Stomach smooth muscle (tissue), 2 donors: ENCODE data around the gene ST8SIA5.

ENCODE experiments used
- H3K27ac ChIP-seq: one replicate; pipeline ENCODE4 v1.7.0; 2013; ENCODE audit warnings: mild to moderate bottlenecking, low read length, inconsistent platforms
- H3K27me3 ChIP-seq, 2 donors: one replicate each; pipeline ENCODE4 v1.7.0; 2013; ENCODE audit warnings: low read length in 2 of 2; ENCODE audit not compliant: insufficient read depth in 2 of 2, control insufficient read depth in 1 of 2
- H3K36me3 ChIP-seq, 2 donors: one replicate each; pipeline ENCODE4 v1.7.0; 2013; ENCODE audit warnings: low read length in 2 of 2; ENCODE audit not compliant: control insufficient read depth in 2 of 2, insufficient read depth in 2 of 2
- H3K4me1 ChIP-seq: one replicate; pipeline ENCODE4 v1.7.0; 2013; ENCODE audit warnings: low read length; ENCODE audit not compliant: control insufficient read depth, insufficient read depth
- H3K4me3 ChIP-seq, 2 donors: one replicate each; pipeline ENCODE4 v1.7.0; 2013; ENCODE audit warnings: low read length in 2 of 2
- H3K9ac ChIP-seq, 2 donors: one replicate each; pipeline ENCODE4 v1.7.0; 2013; ENCODE audit warnings: low read length in 2 of 2, mild to moderate bottlenecking in 1 of 2
- H3K9me3 ChIP-seq, 2 donors: one replicate each; pipeline ENCODE4 v1.7.0; 2013; ENCODE audit warnings: low read length in 2 of 2; ENCODE audit not compliant: control insufficient read depth in 2 of 2
- donor health status: healthy.
- donor health status: Pancreatic carcinoma.

Gene ST8SIA5

DNA sequence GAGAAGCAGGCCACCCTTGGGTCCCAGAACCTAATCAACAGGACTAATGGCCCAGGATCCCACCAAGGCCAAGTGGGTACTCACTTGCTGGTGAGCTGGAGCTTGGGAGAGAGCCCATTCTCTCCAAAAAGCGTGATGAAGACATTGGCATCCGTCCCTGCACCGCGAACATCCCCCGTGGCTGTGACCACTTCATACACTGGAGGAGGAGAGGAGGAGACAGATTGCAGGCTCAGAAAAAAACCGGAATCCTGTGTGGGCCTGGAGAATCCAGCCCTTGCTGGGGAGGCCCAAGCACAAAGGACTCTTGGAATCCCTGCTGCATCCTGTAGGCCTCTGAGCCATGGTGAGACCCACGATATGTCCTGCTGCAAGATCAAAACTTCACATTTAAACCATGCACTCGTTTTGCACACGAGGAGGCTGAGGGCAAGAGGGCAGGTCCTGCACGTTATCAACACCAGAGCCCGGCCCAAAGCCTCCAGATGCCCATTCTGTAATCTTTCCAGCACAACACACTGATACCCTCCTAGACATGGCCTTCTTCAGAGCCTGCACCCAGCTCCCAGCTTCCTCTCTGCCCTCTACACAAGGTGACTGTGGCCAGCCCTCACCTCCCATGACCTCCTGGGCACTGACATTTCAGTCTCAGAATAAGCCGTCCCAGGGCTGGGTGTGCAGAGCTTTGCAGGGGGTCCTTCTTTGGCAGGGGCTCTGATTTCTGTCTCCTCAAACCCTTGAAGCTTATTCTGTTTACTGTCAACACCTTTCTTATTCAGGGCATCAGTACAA, 107.6 kb downstream of the ST8SIA5 start:
- Histone ChIP-seq H3K27ac (no peak overlapping the region), H3K4me1 (no peaks in the 10 kb centered on the region), H3K27me3 (no peaks in the 10 kb centered on the region), H3K36me3 (no peaks in the 10 kb centered on the region), H3K9me3 (no peaks in the 10 kb centered on the region), H3K9ac (no peak overlapping the region), H3K4me3 (no peak overlapping the region)

DNA sequence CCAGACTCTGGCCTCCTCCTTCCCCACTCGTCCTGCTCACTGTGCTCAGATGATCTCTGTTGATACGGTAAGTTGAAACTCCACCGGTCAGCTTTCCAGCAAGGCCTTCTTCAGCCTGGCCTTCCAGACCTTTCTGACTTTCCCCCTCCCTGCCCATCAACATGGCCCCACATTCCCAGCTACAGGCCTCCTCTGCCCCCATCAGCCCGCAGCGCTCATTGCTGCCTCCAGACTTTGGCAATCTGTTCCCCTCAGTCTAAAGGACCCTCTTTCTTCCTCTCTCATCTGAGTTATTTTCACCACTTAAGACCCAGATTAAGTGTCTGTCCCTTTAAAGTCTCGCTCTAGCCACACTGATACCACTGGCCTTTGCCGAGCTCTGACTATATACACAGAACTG, 110.4 kb downstream of the ST8SIA5 start:
- Histone ChIP-seq H3K27me3 (no peaks in the 10 kb centered on the region), H3K4me3 (no peak overlapping the region), H3K27ac (no peak overlapping the region), H3K4me1 (no peaks in the 10 kb centered on the region), H3K9me3 (no peaks in the 10 kb centered on the region), H3K36me3 (no peaks in the 10 kb centered on the region), H3K9ac (no peak overlapping the region)

DNA sequence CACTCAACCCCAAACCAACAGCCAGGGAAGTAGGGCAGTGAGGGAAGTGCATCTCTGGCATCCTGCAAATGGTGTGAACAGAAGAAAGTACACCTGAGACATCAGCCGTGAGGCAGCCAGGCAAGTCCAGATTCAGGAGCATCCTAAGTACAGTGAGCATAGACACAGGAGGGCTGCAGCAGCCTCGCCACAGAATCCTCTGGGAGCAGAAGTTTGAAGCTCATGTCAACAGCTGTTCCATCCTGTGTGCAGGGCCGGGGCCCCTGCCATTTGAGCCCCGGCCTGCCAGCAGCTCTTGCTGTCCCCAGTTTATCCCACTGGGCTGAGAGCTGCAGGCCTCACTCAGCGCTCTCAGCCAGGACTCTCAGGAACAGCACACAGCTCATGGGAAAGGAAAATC, 114.3 kb downstream of the ST8SIA5 start:
- Histone ChIP-seq H3K4me1 (no peaks in the 10 kb centered on the region), H3K4me3 (no peak overlapping the region), H3K9me3 (no peaks in the 10 kb centered on the region), H3K27ac (no peak overlapping the region), H3K36me3 (no peaks in the 10 kb centered on the region), H3K9ac (no peak overlapping the region), H3K27me3 (no peaks in the 10 kb centered on the region)

DNA sequence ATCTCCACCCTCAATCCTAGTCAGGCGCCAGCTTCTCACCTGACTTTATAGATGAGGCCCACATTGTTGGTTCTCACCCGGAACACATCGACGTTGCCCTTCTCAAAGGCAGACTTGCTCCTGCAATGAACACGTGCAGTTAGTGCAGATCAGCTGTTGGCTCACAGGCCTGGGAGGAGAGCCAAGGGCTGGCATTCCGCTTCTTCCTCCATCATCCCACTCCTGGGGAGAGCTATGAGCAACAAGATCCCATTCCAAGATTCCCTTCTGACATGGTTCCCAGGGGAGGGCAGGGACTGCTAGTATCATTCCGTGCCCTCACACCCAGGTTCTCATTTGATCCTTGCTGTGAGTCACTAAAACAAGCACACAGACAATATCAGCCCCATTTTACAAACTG, 114.9 kb downstream of the ST8SIA5 start:
- H3K36me3 ChIP-seq, result no peaks in the 10 kb centered on the region
- no peak overlapping the region for H3K4me3 ChIP-seq
- H3K9ac ChIP-seq, result no peak overlapping the region
- no peaks in the 10 kb centered on the region for H3K27me3 ChIP-seq
- no peaks in the 10 kb centered on the region for H3K4me1 ChIP-seq
- no peaks in the 10 kb centered on the region for H3K9me3 ChIP-seq
- H3K27ac ChIP-seq, result no peak overlapping the region

DNA sequence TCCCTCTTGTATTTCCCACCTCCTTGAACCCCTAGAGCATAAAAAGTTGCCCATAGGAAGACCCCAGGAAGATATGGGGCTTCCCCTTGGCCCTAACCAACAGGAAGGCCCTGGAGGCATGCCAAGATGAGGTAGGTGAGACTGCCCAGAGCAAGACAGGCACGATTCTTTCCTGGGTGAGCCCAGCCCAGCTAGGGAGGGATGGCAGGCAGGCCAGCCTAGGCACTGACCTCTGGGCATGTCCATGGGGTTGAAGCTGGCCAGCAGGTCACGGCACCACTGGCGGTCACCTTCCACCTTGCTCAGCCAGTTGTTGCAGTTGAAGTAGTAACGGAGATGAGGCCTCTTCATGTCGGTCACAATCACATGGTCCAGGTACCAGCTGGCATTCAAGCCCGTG, 117.5 kb downstream of the ST8SIA5 start:
- Histone ChIP-seq H3K27ac (no peak overlapping the region), H3K9me3 (no peaks in the 10 kb centered on the region)

DNA sequence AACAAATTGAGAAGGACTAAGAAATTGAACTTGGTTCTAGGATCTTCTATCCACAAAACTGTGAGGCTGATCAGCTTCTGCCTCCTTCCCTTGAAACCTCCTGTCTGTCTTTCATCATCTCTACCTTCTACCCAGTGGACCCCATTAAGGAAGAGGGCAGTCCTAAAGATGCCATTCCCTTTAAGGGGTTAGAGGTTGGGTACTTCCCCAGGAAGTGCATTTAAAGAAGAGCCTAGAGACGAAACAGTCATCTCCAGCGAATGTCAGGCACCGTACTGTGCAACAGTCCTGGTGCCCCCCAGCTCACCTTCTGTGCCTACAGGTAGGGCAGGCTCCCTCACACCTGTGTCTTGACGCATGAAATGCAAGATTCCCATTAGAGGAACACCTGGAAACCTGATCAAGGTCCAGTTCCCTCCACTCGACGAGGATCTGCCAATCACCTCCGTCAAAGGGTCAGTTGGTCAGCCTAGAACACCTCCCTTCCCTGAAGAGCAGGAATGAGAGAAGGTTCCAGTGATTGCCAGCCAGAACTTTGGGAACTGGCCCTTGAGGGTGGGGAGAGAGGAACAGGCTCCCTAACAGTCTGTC, 120.7 kb downstream of the ST8SIA5 start:
- H3K9me3 ChIP-seq, result no peaks in the 10 kb centered on the region

More for the DNA sequence above, 117.5 kb downstream of the ST8SIA5 start:
- no peaks in the 10 kb centered on the region for H3K27me3 ChIP-seq
- no peaks in the 10 kb centered on the region for H3K4me1 ChIP-seq
- H3K36me3 ChIP-seq, result no peaks in the 10 kb centered on the region
- H3K9ac ChIP-seq, result no peak overlapping the region
- H3K4me3 ChIP-seq, result no peak overlapping the region

DNA sequence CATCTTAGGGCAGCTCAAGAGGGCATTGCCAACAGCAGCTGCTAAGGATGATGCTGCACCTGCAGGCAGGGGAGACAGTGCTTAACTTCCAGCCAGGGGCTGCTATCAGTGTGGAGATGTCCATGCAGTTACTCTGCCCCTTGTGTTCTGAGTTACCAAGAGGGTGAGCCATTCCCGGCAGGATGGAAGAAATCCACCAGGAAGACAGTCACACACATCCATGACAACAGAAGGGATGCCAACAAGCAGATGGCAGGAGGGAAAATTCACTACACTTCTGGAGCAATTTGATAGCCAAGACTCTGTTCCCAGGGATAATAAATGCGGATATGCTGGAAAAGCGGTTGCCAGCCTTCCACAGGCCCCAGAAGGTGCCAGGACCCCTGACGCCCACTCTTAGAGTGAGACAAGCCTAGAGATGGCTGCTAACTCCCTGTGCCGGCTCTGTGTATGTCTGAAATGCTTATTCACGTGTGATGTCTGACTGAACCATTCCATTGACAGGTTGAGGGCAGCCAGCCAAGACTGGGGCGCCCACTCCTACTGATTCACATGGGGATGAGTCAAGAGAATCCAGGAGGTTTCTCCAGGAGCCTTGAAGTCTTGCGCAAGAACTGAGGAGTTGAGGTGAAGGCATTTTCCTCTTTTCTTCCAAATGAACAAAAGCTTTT, 124.3 kb downstream of the ST8SIA5 start:
- H3K9me3 ChIP-seq, result no peaks in the 10 kb centered on the region
- no peak overlapping the region for H3K9ac ChIP-seq
- H3K27ac ChIP-seq, result no peak overlapping the region
- no peak overlapping the region for H3K4me3 ChIP-seq
- no peaks in the 10 kb centered on the region for H3K36me3 ChIP-seq
- H3K4me1 ChIP-seq, result no peaks in the 10 kb centered on the region
- H3K27me3 ChIP-seq, result no peaks in the 10 kb centered on the region

More for the DNA sequence above, 120.7 kb downstream of the ST8SIA5 start:
- Histone ChIP-seq H3K36me3 (no peaks in the 10 kb centered on the region), H3K9ac (no peak overlapping the region), H3K27ac (no peak overlapping the region), H3K4me1 (no peaks in the 10 kb centered on the region), H3K4me3 (no peak overlapping the region), H3K27me3 (no peaks in the 10 kb centered on the region)

DNA sequence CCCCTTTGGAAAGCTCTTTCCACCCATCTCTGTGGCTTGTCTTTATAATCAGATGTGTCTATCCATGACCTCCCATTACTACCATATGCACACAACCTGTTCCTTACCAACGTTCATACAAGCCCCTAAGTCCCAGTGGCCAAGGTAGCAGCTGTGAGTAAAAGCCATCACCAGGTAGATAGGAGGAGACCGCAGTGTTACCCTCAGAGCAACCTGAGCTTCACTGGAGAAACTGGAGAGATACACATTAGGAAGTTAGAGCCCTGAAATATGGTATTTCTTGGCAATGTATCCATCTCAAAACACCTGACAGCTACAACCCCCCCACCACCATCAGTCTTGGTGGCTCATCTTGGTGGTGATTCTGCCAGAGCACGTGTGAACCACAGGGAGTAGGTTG, 125.9 kb downstream of the ST8SIA5 start:
- Histone ChIP-seq H3K9ac (no peak overlapping the region), H3K9me3 (no peaks in the 10 kb centered on the region), H3K36me3 (no peaks in the 10 kb centered on the region), H3K27me3 (no peaks in the 10 kb centered on the region), H3K27ac (no peak overlapping the region), H3K4me3 (no peak overlapping the region), H3K4me1 (no peaks in the 10 kb centered on the region)

DNA sequence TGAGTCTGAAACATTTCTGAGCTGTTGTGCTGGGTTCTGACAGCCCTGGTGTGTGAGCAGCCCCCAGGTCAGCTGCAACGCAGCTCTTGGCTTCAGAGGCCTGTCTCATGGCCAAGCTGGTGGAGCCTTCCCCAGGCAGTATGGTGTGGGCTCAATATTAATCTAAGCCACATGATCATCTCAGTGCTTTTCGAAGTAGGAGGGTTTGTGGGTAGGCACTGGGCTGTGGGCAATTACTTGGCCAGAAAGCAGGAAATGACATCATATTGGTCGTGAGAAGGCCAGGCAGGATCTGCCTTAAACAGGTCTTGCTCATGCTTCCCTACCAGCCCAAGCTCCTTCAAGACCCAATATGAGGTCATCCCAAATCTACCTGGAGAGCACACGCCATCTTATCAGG, 126.7 kb downstream of the ST8SIA5 start:
- no peak overlapping the region for H3K4me3 ChIP-seq
- H3K9me3 ChIP-seq, result no peaks in the 10 kb centered on the region
- no peak overlapping the region for H3K27ac ChIP-seq

DNA sequence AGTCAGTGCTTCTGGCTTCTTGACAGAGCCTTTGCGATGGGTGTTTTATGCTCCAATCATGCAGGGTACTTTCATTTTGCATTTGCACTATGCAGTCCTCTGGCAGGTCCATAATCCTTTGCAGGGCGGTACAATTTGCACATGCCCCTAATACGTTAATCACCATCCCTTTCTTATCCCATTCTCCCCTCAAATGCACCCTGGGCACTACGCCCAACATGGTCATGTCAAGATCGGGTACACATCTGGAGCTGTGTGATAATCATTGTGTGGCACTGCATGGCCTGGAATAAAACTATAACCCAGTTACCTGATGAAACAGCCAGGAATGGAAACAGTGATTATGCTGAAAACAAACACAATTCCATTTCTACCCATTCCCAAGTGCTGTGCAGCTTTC, 127.5 kb downstream of the ST8SIA5 start:
- H3K36me3 ChIP-seq, result no peaks in the 10 kb centered on the region
- peaks cover 2% of the 10 kb centered on the region for H3K4me1 ChIP-seq
- H3K27me3 ChIP-seq, result no peaks in the 10 kb centered on the region
- no peak overlapping the region for H3K9ac ChIP-seq
- H3K27ac ChIP-seq, result no peak overlapping the region
- no peak overlapping the region for H3K4me3 ChIP-seq
- H3K9me3 ChIP-seq, result no peaks in the 10 kb centered on the region

More for the DNA sequence above, 126.7 kb downstream of the ST8SIA5 start:
- Histone ChIP-seq H3K27me3 (no peaks in the 10 kb centered on the region), H3K9ac (no peak overlapping the region), H3K4me1 (no peaks in the 10 kb centered on the region), H3K36me3 (no peaks in the 10 kb centered on the region)

DNA sequence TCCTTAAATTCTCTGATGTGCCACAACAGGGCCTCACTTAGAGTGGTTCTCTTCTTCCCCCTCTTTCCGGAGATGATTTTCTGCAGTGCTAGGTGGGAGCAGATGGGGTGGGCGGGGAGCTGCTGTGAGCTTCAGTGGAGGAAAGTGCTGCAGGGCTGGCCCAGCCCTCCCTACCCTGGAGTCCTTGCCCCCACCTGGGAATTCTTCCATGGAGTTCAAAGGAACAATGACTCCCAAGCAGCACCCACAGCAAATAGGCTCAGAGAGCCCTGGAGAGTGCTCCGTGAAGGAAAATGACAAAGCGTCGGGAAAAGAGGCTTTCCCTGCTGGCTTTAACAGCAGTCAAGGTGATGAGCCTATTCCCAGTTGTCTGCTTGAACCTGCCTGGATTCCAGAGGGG, 128.6 kb downstream of the ST8SIA5 start:
- no peak overlapping the region for H3K9ac ChIP-seq
- peaks cover 13% of the 10 kb centered on the region for H3K4me1 ChIP-seq
- no peak overlapping the region for H3K4me3 ChIP-seq
- H3K36me3 ChIP-seq, result no peaks in the 10 kb centered on the region
- no peak overlapping the region for H3K27ac ChIP-seq
- no peaks in the 10 kb centered on the region for H3K27me3 ChIP-seq
- no peaks in the 10 kb centered on the region for H3K9me3 ChIP-seq
